GM19372 (cell line): ENCODE data around the gene USP34.

Experiments
- ATAC-seq: cut with Tn5 transposase; IDR thresholded peaks from one replicate; pipeline ENCODE4 v1.9.1; 2021; ENCODE audit warnings: mild to moderate bottlenecking, low read depth, moderate library complexity; ENCODE audit not compliant: unreplicated experiment

USP34 gene

GRCh38 chr2:61266632-61267505 is 204.0 kb downstream of the USP34 start:
- ATAC-seq = no peak

GRCh38 chr2:61263830-61264229 is 207.1 kb downstream of the USP34 start:
- no peak for ATAC-seq

GRCh38 chr2:61262699-61263098 is 208.2 kb downstream of the USP34 start:
- no peak for ATAC-seq

- ATAC-seq = no peak
These were observed 213.4 kb downstream of the USP34 start for GRCh38 chr2:61257446-61257845.

GRCh38 chr2:61255580-61256437 is 215.1 kb downstream of the USP34 start:
- no peak for ATAC-seq

GRCh38 chr2:61254536-61254935 is 216.4 kb downstream of the USP34 start:
- ATAC-seq = no peak

GRCh38 chr2:61253136-61253535 is 217.8 kb downstream of the USP34 start:
- no peak for ATAC-seq

GRCh38 chr2:61252031-61252430 is 218.9 kb downstream of the USP34 start:
- ATAC-seq = no peak

- ATAC-seq = no peak
These were observed 221.3 kb downstream of the USP34 start for GRCh38 chr2:61249521-61250071.

GRCh38 chr2:61247204-61247812 is 223.6 kb downstream of the USP34 start:
- ATAC-seq = no peak

- ATAC-seq = no peak
These were observed 226.2 kb downstream of the USP34 start for GRCh38 chr2:61244694-61245093.

GRCh38 chr2:61241266-61241665 is 229.6 kb downstream of the USP34 start:
- ATAC-seq = no peak

- ATAC-seq = no peak
These were observed 232.5 kb downstream of the USP34 start for GRCh38 chr2:61238219-61239012.

GRCh38 chr2:61235716-61236115 is 235.2 kb downstream of the USP34 start:
- ATAC-seq = no peak

- no peak for ATAC-seq
These were observed 237.3 kb downstream of the USP34 start for GRCh38 chr2:61233581-61233980.

GRCh38 chr2:61229936-61230335 is 241.0 kb downstream of the USP34 start:
- no peak for ATAC-seq

- ATAC-seq = no peak
These were observed 248.3 kb downstream of the USP34 start for GRCh38 chr2:61222567-61222966.

GRCh38 chr2:61221819-61222218 is 249.1 kb downstream of the USP34 start:
- ATAC-seq = no peak

- ATAC-seq = no peak
These were observed 250.1 kb downstream of the USP34 start for GRCh38 chr2:61220768-61221167.

- ATAC-seq = no peak
These were observed 252.1 kb downstream of the USP34 start for GRCh38 chr2:61218817-61219170.
